HG03565 (cell line): ENCODE results near the gene DENND4C.
A peak's percentile ranks its signal among the peaks of the same experiment; 100 is the strongest.
"Not testable (repeated sequence)": the region's sequence is repeated elsewhere in the genome, so short reads cannot be mapped to it uniquely, and the experiment has no call there.

Source experiments
- ATAC-seq: cut with Tn5 transposase; IDR thresholded peaks from one replicate; pipeline ENCODE4 v1.9.1; 2021; ENCODE audit warnings: mild to moderate bottlenecking, moderate library complexity; ENCODE audit not compliant: unreplicated experiment

Gene DENND4C

GRCh38 chr9:19408693-19409400 is 178.4 kb downstream of the DENND4C start, which contains the start of gene ACER2:
ACER2 (plus strand) TSS chr9:19409009; CDS start chr9:19409085, 76 bp downstream.
- peak; percentile 87 for ATAC-seq

GRCh38 chr9:19409401-19410194 is 179.1 kb downstream of the DENND4C start:
- ATAC-seq = no peak

GRCh38 chr9:19410195-19410503 is 179.7 kb downstream of the DENND4C start:
- no peak for ATAC-seq

GRCh38 chr9:19410594-19410993 is 180.1 kb downstream of the DENND4C start:
- no peak for ATAC-seq

GRCh38 chr9:19411316-19411715 is 180.8 kb downstream of the DENND4C start:
- no peak for ATAC-seq

- ATAC-seq = not testable (repeated sequence)
These were observed 183.0 kb downstream of the DENND4C start for GRCh38 chr9:19413456-19413855.

- ATAC-seq = no peak
These were observed 185.7 kb downstream of the DENND4C start for GRCh38 chr9:19416143-19416542.

GRCh38 chr9:19420877-19421276 is 190.4 kb downstream of the DENND4C start:
- no peak for ATAC-seq
